Adipocyte (in vitro differentiated cells): ENCODE results near the gene MFSD12.
A peak's percentile ranks its signal among the peaks of the same experiment; 100 is the strongest.

Experiments
- DNase-seq: peaks from one replicate; pipeline ENCODE4 v3.0.0-alpha.2; 2015; ENCODE audit warnings: low read depth
- H3K27me3 ChIP-seq: replicated peaks from 2 replicates; pipeline ENCODE4 v1.7.0; 2013; ENCODE audit warnings: mild to moderate bottlenecking, low read length, moderate library complexity; ENCODE audit not compliant: control insufficient read depth, insufficient read depth
- H3K36me3 ChIP-seq: 2 replicates; pipeline ENCODE4 v1.7.0; 2013; ENCODE audit warnings: low read length, mild to moderate bottlenecking, moderate library complexity; ENCODE audit not compliant: control insufficient read depth, insufficient read depth, severe bottlenecking
- H3K4me1 ChIP-seq: 2 replicates; pipeline ENCODE4 v1.7.0; 2013; ENCODE audit warnings: mild to moderate bottlenecking, low read length, moderate library complexity; ENCODE audit not compliant: control insufficient read depth, insufficient read depth
- H3K4me3 ChIP-seq: 2 replicates; pipeline ENCODE4 v1.7.0; 2013; ENCODE audit warnings: mild to moderate bottlenecking, low read length, moderate library complexity
- H3K9ac ChIP-seq: 2 replicates; pipeline ENCODE4 v1.7.0; 2013; ENCODE audit warnings: mild to moderate bottlenecking, low read length, moderate library complexity
- H3K9me3 ChIP-seq: 2 replicates; pipeline ENCODE4 v1.7.0; 2013; ENCODE audit warnings: mild to moderate bottlenecking, low read length, moderate library complexity; ENCODE audit not compliant: control insufficient read depth

Gene MFSD12

GRCh38 chr19:3524904-3525451 is 32.4 kb downstream of the MFSD12 start:
- Histone ChIP-seq H3K9me3 (no peaks in the 10 kb centered on the region), H3K4me3 (no peak overlapping the region), H3K27me3 (no peaks in the 10 kb centered on the region), H3K36me3 (peaks cover 33% of the 10 kb centered on the region), H3K9ac (no peak overlapping the region), H3K4me1 (no peaks in the 10 kb centered on the region)
- no peak for DNase-seq

GRCh38 chr19:3524078-3524842 is 33.1 kb downstream of the MFSD12 start:
- Histone ChIP-seq H3K4me1 (no peaks in the 10 kb centered on the region), H3K27me3 (no peaks in the 10 kb centered on the region), H3K36me3 (peaks cover 33% of the 10 kb centered on the region), H3K9ac (no peak overlapping the region), H3K4me3 (no peak overlapping the region), H3K9me3 (no peaks in the 10 kb centered on the region)
- DNase-seq: no peak

GRCh38 chr19:3523361-3524077 is 33.9 kb downstream of the MFSD12 start:
- no peaks in the 10 kb centered on the region for H3K4me1 ChIP-seq
- H3K9ac ChIP-seq: no peak overlapping the region
- no peak for DNase-seq
- H3K36me3 ChIP-seq: peaks cover 33% of the 10 kb centered on the region
- H3K4me3 ChIP-seq: no peak overlapping the region
- no peaks in the 10 kb centered on the region for H3K9me3 ChIP-seq
- H3K27me3 ChIP-seq: no peaks in the 10 kb centered on the region

GRCh38 chr19:3522421-3523360 is 34.7 kb downstream of the MFSD12 start:
- Histone ChIP-seq H3K27me3 (no peaks in the 10 kb centered on the region), H3K36me3 (peaks cover 27% of the 10 kb centered on the region), H3K9me3 (no peaks in the 10 kb centered on the region), H3K4me1 (no peaks in the 10 kb centered on the region), H3K4me3 (no peak overlapping the region), H3K9ac (no peak overlapping the region)
- DNase-seq: no peak

- DNase-seq: no peak
- Histone ChIP-seq H3K9ac (no peak overlapping the region), H3K9me3 (no peaks in the 10 kb centered on the region), H3K4me3 (no peak overlapping the region), H3K36me3 (peaks cover 19% of the 10 kb centered on the region), H3K4me1 (no peaks in the 10 kb centered on the region), H3K27me3 (no peaks in the 10 kb centered on the region)
Measured at GRCh38 chr19:3521104-3521445, 36.3 kb downstream of the MFSD12 start.

- Histone ChIP-seq H3K4me3 (no peak overlapping the region), H3K9ac (no peak overlapping the region), H3K27me3 (no peaks in the 10 kb centered on the region), H3K9me3 (no peaks in the 10 kb centered on the region), H3K36me3 (peaks cover 19% of the 10 kb centered on the region), H3K4me1 (no peaks in the 10 kb centered on the region)
- DNase-seq: no peak
Measured at GRCh38 chr19:3520166-3521103, 37.0 kb downstream of the MFSD12 start.

- H3K36me3 ChIP-seq: peaks cover 8% of the 10 kb centered on the region
- no peaks in the 10 kb centered on the region for H3K27me3 ChIP-seq
- H3K4me1 ChIP-seq: peaks cover 9% of the 10 kb centered on the region
- no peak overlapping the region for H3K4me3 ChIP-seq
- no peak overlapping the region for H3K9ac ChIP-seq
- DNase-seq: no peak
- H3K9me3 ChIP-seq: no peaks in the 10 kb centered on the region
Measured at GRCh38 chr19:3519126-3519525, 38.3 kb downstream of the MFSD12 start.

- no peak overlapping the region for H3K9ac ChIP-seq
- no peak overlapping the region for H3K4me3 ChIP-seq
- DNase-seq: no peak
- no peaks in the 10 kb centered on the region for H3K9me3 ChIP-seq
- peaks cover 10% of the 10 kb centered on the region for H3K4me1 ChIP-seq
- H3K27me3 ChIP-seq: no peaks in the 10 kb centered on the region
- peaks cover 4% of the 10 kb centered on the region for H3K36me3 ChIP-seq
Measured at GRCh38 chr19:3518659-3519058, 38.7 kb downstream of the MFSD12 start.

- DNase-seq: no peak
- no peaks in the 10 kb centered on the region for H3K36me3 ChIP-seq
Measured at GRCh38 chr19:3518255-3518654, 39.1 kb downstream of the MFSD12 start.

GRCh38 chr19:3517638-3518037 is 39.7 kb downstream of the MFSD12 start:
- H3K36me3 ChIP-seq: no peaks in the 10 kb centered on the region

More at GRCh38 chr19:3518255-3518654, 39.1 kb downstream of the MFSD12 start:
- Histone ChIP-seq H3K4me1 (peaks cover 13% of the 10 kb centered on the region), H3K27me3 (no peaks in the 10 kb centered on the region), H3K9ac (no peak overlapping the region), H3K9me3 (no peaks in the 10 kb centered on the region), H3K4me3 (no peak overlapping the region)

More at GRCh38 chr19:3517638-3518037, 39.7 kb downstream of the MFSD12 start:
- peaks cover 18% of the 10 kb centered on the region for H3K4me1 ChIP-seq
- DNase-seq: peak; percentile 5
- no peaks in the 10 kb centered on the region for H3K27me3 ChIP-seq
- H3K9ac ChIP-seq: no peak overlapping the region
- H3K4me3 ChIP-seq: no peak overlapping the region
- H3K9me3 ChIP-seq: no peaks in the 10 kb centered on the region
